Measurements from ENCODE around the gene DNAH11. TPM values are rescaled to one million over a fixed set of nuclear protein-coding genes. Genes with fewer than 3 reads are reported as not detected.

Gene DNAH11
- total and polyA plus RNA-seq, 2 of the 8 experiments (the other 6 are each of a cell fraction or from before 2014, with no cell fraction given) = 1.8 to 4.9 TPM

- H3K4me3 ChIP-seq (ENCODE audit: extremely low read depth in 1 of 4, insufficient read depth in 2 of 4, low read depth in 3 of 4, low read length in 4 of 4) = peak overlapping the region; percentile 47 to 66 (median 60); a peak in 5 of 8 replicates
- H2BK20ac ChIP-seq (ENCODE audit: low read length) = no peak overlapping the region
- H3K4ac ChIP-seq (replicated peaks; ENCODE audit: insufficient read length, low read depth, low read length) = no peak overlapping the region
- peak overlapping the region; percentile 82 to 92 for H3K4me2 ChIP-seq (ENCODE audit: insufficient read depth in 1 of 2, low read depth in 2 of 2, low read length in 2 of 2)
- H3K4me1 ChIP-seq (replicated peaks in 1 of 4; ENCODE audit: control insufficient read depth in 3 of 4, insufficient read depth in 4 of 4, low read length in 3 of 4) = peaks cover 0 to 13% (median 8%) of the 10 kb centered on the region in 4 experiments; a peak in 5 of 7 replicates
- H3K23ac ChIP-seq (ENCODE audit: insufficient read length) = no peak overlapping the region
- FAIRE-seq (no peak), DNase-seq (ENCODE audit: low read depth in 1 of 2, low spot score in 2 of 2) (no peak)
- peaks cover 13% of the 10 kb centered on the region; the same call in 1 of the 2 replicates for H3K23me2 ChIP-seq (ENCODE audit: low read depth, low read length)
- H3K36me3 ChIP-seq (ENCODE audit: control insufficient read depth in 2 of 4, insufficient read depth in 4 of 4, low read length in 3 of 4) = peaks cover 0 to 5% (median 0%) of the 10 kb centered on the region in 4 experiments; a peak in 2 of 8 replicates
- no peak overlapping the region for H2AK5ac ChIP-seq (ENCODE audit: low read depth, low read length)
- 45% methylated on average over 3 of the region's 3 CpGs; no CpG with 5 or more reads in 1 of the 2 experiments for WGBS, 2 experiments (ENCODE audit: extremely low coverage in 1 of 2, insufficient coverage in 1 of 2, insufficient read length in 1 of 2, insufficient replicate concordance in 2 of 2, low coverage in 1 of 2, low lambda C conversion rate in 2 of 2, missing lambda C conversion rate in 1 of 2)
- no peak overlapping the region for H3K27ac ChIP-seq (ENCODE audit: low read depth, low read length)
- no peak overlapping the region for H3K14ac ChIP-seq (ENCODE audit: insufficient read length)
- H3K9ac ChIP-seq (replicated peaks in 1 of 4; ENCODE audit: extremely low read depth in 1 of 4, low read depth in 3 of 4, low read length in 3 of 4) = peak overlapping the region in 1 of 4 experiments; percentile 60; a peak in 1 of 7 replicates
- no peak overlapping the region for H2BK15ac ChIP-seq (ENCODE audit: low read length)
- H4K5ac ChIP-seq (ENCODE audit: insufficient read length, low read depth, low read length) = no peak overlapping the region
- no peak overlapping the region for H3K56ac ChIP-seq (replicated peaks; ENCODE audit: insufficient read length, low read depth, low read length)
- TF ChIP-seq SIRT6 (IDR thresholded peaks at IDR 0.05; ENCODE audit: low read length) = no peak
- TF ChIP-seq HDAC2 (IDR thresholded peaks at IDR 0.05; ENCODE audit: borderline replicate concordance in 1 of 2, low read depth in 2 of 2, low read length in 2 of 2) = no peak
- TF ChIP-seq KDM5A (IDR thresholded peaks at IDR 0.05; ENCODE audit: low read length) = no peak
- TF ChIP-seq TBP (IDR thresholded peaks at IDR 0.05; ENCODE audit: low read depth, low read length) = no peak
- TF ChIP-seq FOSL1 (IDR thresholded peaks at IDR 0.05; ENCODE audit: insufficient read depth, low read depth, low read length) = no peak
- no peak for TF ChIP-seq TAF1 (IDR thresholded peaks at IDR 0.05; ENCODE audit: low read depth, low read length)
- TF ChIP-seq RXRA (IDR thresholded peaks at IDR 0.05; ENCODE audit: insufficient read depth, low read depth, low read length) = no peak
- no peak overlapping the region for H4K91ac ChIP-seq (replicated peaks; ENCODE audit: insufficient read length, low read length)
- H3K18ac ChIP-seq (ENCODE audit: extremely low read depth, low read length) = no peak overlapping the region
- no peak overlapping the region for H2BK5ac ChIP-seq (ENCODE audit: low read depth, low read length)
- H3K9me3 ChIP-seq (ENCODE audit: insufficient read depth in 2 of 2, low read depth in 1 of 2, low read length in 1 of 2) = no peaks in the 10 kb centered on the region
- H2BK12ac ChIP-seq (ENCODE audit: low read depth, low read length) = no peak overlapping the region
- H4K20me1 ChIP-seq (replicated peaks in 1 of 2; ENCODE audit: control insufficient read depth in 1 of 2, insufficient read depth in 2 of 2, low read length in 2 of 2) = no peaks in the 10 kb centered on the region
- peaks cover 0 to 18% (median 7%) of the 10 kb centered on the region in 4 experiments; a peak in 6 of 7 replicates for H3K27me3 ChIP-seq (replicated peaks in 1 of 4; ENCODE audit: control insufficient read depth in 3 of 4, extremely low read depth in 1 of 4, insufficient read depth in 3 of 4, low read length in 3 of 4)
- H3K79me2 ChIP-seq (ENCODE audit: control insufficient read depth in 1 of 2, insufficient read depth in 2 of 2, low read length in 2 of 2) = no peaks in the 10 kb centered on the region
- no peaks in the 10 kb centered on the region for H3K79me1 ChIP-seq (ENCODE audit: low read depth, low read length)
- H2BK120ac ChIP-seq (replicated peaks; ENCODE audit: low read depth, low read length) = no peak overlapping the region
- POLR2A ChIA-PET (ENCODE audit: partially characterized antibody) = no interaction called here
- H2AFZ ChIP-seq (ENCODE audit: low read length) = no peak overlapping the region
- H4K8ac ChIP-seq (ENCODE audit: extremely low read depth, insufficient read depth, low read length) = no peak overlapping the region
- CTCF ChIA-PET (ENCODE audit: partially characterized antibody) = interaction anchor here (1.2 kb wide), 1 partner anchor 223 kb away, joined by 5 read pairs; no protein-coding TSS in a partner anchor
These were observed 1.4 kb downstream of the DNAH11 start for GRCh38 chr7:21544303-21544656.
